Karpas-422 (cell line): ENCODE measurements around the gene MOB2. TPM values are rescaled to one million over a fixed set of nuclear protein-coding genes. Genes with fewer than 3 reads are reported as not detected.

Source experiments
- DNase-seq: peaks from one replicate; pipeline ENCODE4 v3.0.0-alpha.2; 2015
- H2AFZ ChIP-seq: fragments of 200-600 bp; sonication (generic); 2 replicates; pipeline ENCODE4 v1.6.1; 2014; ENCODE audit warnings: antibody characterized with exemption, low read length, mixed read lengths
- H3K27ac ChIP-seq: fragments of 200-600 bp; sonication (generic); 2 replicates; pipeline ENCODE4 v1.5.1; 2014; ENCODE audit warnings: mild to moderate bottlenecking, low read length, moderate library complexity
- H3K27me3 ChIP-seq: fragments of 200-600 bp; sonication (generic); 2 replicates; pipeline ENCODE4 v1.6.1; 2014; ENCODE audit warnings: low read length, mixed read lengths
- H3K36me3 ChIP-seq: fragments of 200-600 bp; sonication (generic); 2 replicates; pipeline ENCODE4 v1.6.1; 2014; ENCODE audit warnings: low read length, mixed read lengths; ENCODE audit not compliant: insufficient read depth
- H3K4me1 ChIP-seq: fragments of 200-600 bp; sonication (generic); 2 replicates; pipeline ENCODE4 v1.6.1; 2014; ENCODE audit warnings: mild to moderate bottlenecking, low read length, mixed read lengths
- H3K4me2 ChIP-seq: fragments of 200-600 bp; sonication (generic); 2 replicates; pipeline ENCODE4 v1.6.1; 2014; ENCODE audit warnings: low read length, low read depth, mild to moderate bottlenecking; ENCODE audit not compliant: poor library complexity, severe bottlenecking
- H3K4me3 ChIP-seq: fragments of 200-600 bp; sonication (generic); 2 replicates; pipeline ENCODE4 v1.5.1; 2014; ENCODE audit warnings: mild to moderate bottlenecking, antibody characterized with exemption, low read length, mixed read lengths
- H3K79me2 ChIP-seq: fragments of 200-600 bp; sonication (generic); 2 replicates; pipeline ENCODE4 v1.6.1; 2014; ENCODE audit warnings: mild to moderate bottlenecking, low read length, mixed read lengths
- H3K9ac ChIP-seq: fragments of 200-600 bp; sonication (generic); 2 replicates; pipeline ENCODE4 v1.6.0; 2014; ENCODE audit warnings: low read length
- H3K9me2 ChIP-seq: fragments of 200-600 bp; sonication (generic), shearing (Covaris generic); replicated peaks from 2 replicates; pipeline ENCODE4 v1.6.0; 2014; ENCODE audit warnings: mild to moderate bottlenecking, low read length, moderate library complexity; ENCODE audit not compliant: insufficient read depth
- H3K9me3 ChIP-seq: fragments of 300-700, 200-600 bp; sonication (generic); 2 replicates; pipeline ENCODE4 v1.6.1; 2014; ENCODE audit warnings: low read length, mixed read lengths
- H4K20me1 ChIP-seq: fragments of 200-600 bp; sonication (generic); 2 replicates; pipeline ENCODE4 v1.6.1; 2014; ENCODE audit warnings: mild to moderate bottlenecking, antibody characterized with exemption, low read length, low read depth; ENCODE audit not compliant: insufficient read depth
- total RNA-seq: library from RNA; depleted of rRNA; stranded (reverse); fragments of >200 nt; shearing (Covaris generic); gene quantifications from 2 replicates; pipeline ENCODE4 v1.2.3, GENCODE V29; 2014; ENCODE audit warnings: low replicate concordance

MOB2 gene
- total RNA-seq, 1 experiment from 2014 or later, result 8.8 TPM

GRCh38 chr11:1440496-1440895 lies 46.1 kb downstream of the MOB2 start:
- H3K4me2 ChIP-seq, result no peak overlapping the region
- no peaks in the 10 kb centered on the region for H3K9me3 ChIP-seq
- no peaks in the 10 kb centered on the region for H4K20me1 ChIP-seq
- H3K4me1 ChIP-seq, result no peaks in the 10 kb centered on the region
- no peaks in the 10 kb centered on the region for H3K27me3 ChIP-seq
- no peaks in the 10 kb centered on the region for H3K36me3 ChIP-seq
- no peak overlapping the region for H3K4me3 ChIP-seq
- no peaks in the 10 kb centered on the region for H3K79me2 ChIP-seq
- H3K9ac ChIP-seq, result no peak overlapping the region
- H3K9me2 ChIP-seq, result no peaks in the 10 kb centered on the region
- no peak for DNase-seq
- no peak overlapping the region for H3K27ac ChIP-seq
- no peak overlapping the region for H2AFZ ChIP-seq

- Histone ChIP-seq H3K27me3 (no peaks in the 10 kb centered on the region), H3K9me3 (no peaks in the 10 kb centered on the region), H3K27ac (no peak overlapping the region), H3K4me3 (no peak overlapping the region), H3K36me3 (no peaks in the 10 kb centered on the region), H4K20me1 (no peaks in the 10 kb centered on the region), H3K4me1 (no peaks in the 10 kb centered on the region), H2AFZ (no peak overlapping the region), H3K9ac (no peak overlapping the region), H3K9me2 (no peaks in the 10 kb centered on the region), H3K4me2 (no peak overlapping the region), H3K79me2 (no peaks in the 10 kb centered on the region)
- DNase-seq, result no peak
These were observed 46.5 kb downstream of the MOB2 start for GRCh38 chr11:1440066-1440465.

GRCh38 chr11:1439341-1439740 lies 47.2 kb downstream of the MOB2 start:
- Histone ChIP-seq H3K9me2 (no peaks in the 10 kb centered on the region), H4K20me1 (no peaks in the 10 kb centered on the region), H3K4me2 (no peak overlapping the region), H3K36me3 (no peaks in the 10 kb centered on the region), H3K9ac (no peak overlapping the region), H3K4me3 (no peak overlapping the region), H3K9me3 (no peaks in the 10 kb centered on the region), H3K27me3 (no peaks in the 10 kb centered on the region), H2AFZ (no peak overlapping the region), H3K79me2 (no peaks in the 10 kb centered on the region), H3K4me1 (no peaks in the 10 kb centered on the region), H3K27ac (no peak overlapping the region)
- no peak for DNase-seq

- Histone ChIP-seq H3K27me3 (no peaks in the 10 kb centered on the region), H3K27ac (no peak overlapping the region), H3K4me1 (no peaks in the 10 kb centered on the region), H3K36me3 (no peaks in the 10 kb centered on the region), H2AFZ (no peak overlapping the region), H3K9me2 (no peaks in the 10 kb centered on the region), H4K20me1 (no peaks in the 10 kb centered on the region), H3K9me3 (no peaks in the 10 kb centered on the region), H3K4me3 (no peak overlapping the region), H3K4me2 (no peak overlapping the region), H3K79me2 (no peaks in the 10 kb centered on the region), H3K9ac (no peak overlapping the region)
- no peak for DNase-seq
These were observed 47.6 kb downstream of the MOB2 start for GRCh38 chr11:1438967-1439330.

- Histone ChIP-seq H3K27ac (no peak overlapping the region), H3K27me3 (no peaks in the 10 kb centered on the region), H3K4me3 (no peak overlapping the region), H3K36me3 (no peaks in the 10 kb centered on the region), H3K9me2 (no peaks in the 10 kb centered on the region), H2AFZ (no peak overlapping the region), H3K4me1 (no peaks in the 10 kb centered on the region), H3K9me3 (no peaks in the 10 kb centered on the region), H3K4me2 (no peak overlapping the region), H4K20me1 (no peaks in the 10 kb centered on the region), H3K79me2 (no peaks in the 10 kb centered on the region), H3K9ac (no peak overlapping the region)
- DNase-seq, result no peak
These were observed 48.2 kb downstream of the MOB2 start for GRCh38 chr11:1438261-1438966.

- Histone ChIP-seq H3K27me3 (no peaks in the 10 kb centered on the region), H4K20me1 (no peaks in the 10 kb centered on the region), H3K9me2 (no peaks in the 10 kb centered on the region), H3K36me3 (no peaks in the 10 kb centered on the region), H3K4me1 (no peaks in the 10 kb centered on the region), H3K27ac (no peak overlapping the region), H2AFZ (no peak overlapping the region), H3K4me3 (no peak overlapping the region), H3K9ac (no peak overlapping the region), H3K4me2 (no peak overlapping the region), H3K9me3 (no peaks in the 10 kb centered on the region), H3K79me2 (no peaks in the 10 kb centered on the region)
- no peak for DNase-seq
These were observed 49.1 kb downstream of the MOB2 start for GRCh38 chr11:1437500-1437899.

- H4K20me1 ChIP-seq, result no peaks in the 10 kb centered on the region
- H3K4me3 ChIP-seq, result no peak overlapping the region
- H2AFZ ChIP-seq, result no peak overlapping the region
- H3K9ac ChIP-seq, result no peak overlapping the region
- H3K4me1 ChIP-seq, result no peaks in the 10 kb centered on the region
- no peaks in the 10 kb centered on the region for H3K27me3 ChIP-seq
- no peak overlapping the region for H3K4me2 ChIP-seq
- no peaks in the 10 kb centered on the region for H3K9me3 ChIP-seq
- no peak for DNase-seq
- no peaks in the 10 kb centered on the region for H3K79me2 ChIP-seq
- H3K27ac ChIP-seq, result no peak overlapping the region
- H3K36me3 ChIP-seq, result no peaks in the 10 kb centered on the region
- no peaks in the 10 kb centered on the region for H3K9me2 ChIP-seq
These were observed 50.0 kb downstream of the MOB2 start for GRCh38 chr11:1436468-1437039.

GRCh38 chr11:1435820-1436467 lies 50.6 kb downstream of the MOB2 start:
- no peaks in the 10 kb centered on the region for H3K9me2 ChIP-seq
- no peaks in the 10 kb centered on the region for H3K79me2 ChIP-seq
- DNase-seq, result peak; percentile 74
- no peak overlapping the region for H3K4me2 ChIP-seq
- no peak overlapping the region for H3K9ac ChIP-seq
- H3K4me3 ChIP-seq, result no peak overlapping the region
- H4K20me1 ChIP-seq, result no peaks in the 10 kb centered on the region
- no peaks in the 10 kb centered on the region for H3K4me1 ChIP-seq
- H3K27me3 ChIP-seq, result no peaks in the 10 kb centered on the region
- H2AFZ ChIP-seq, result no peak overlapping the region
- no peak overlapping the region for H3K27ac ChIP-seq
- H3K36me3 ChIP-seq, result no peaks in the 10 kb centered on the region
- no peaks in the 10 kb centered on the region for H3K9me3 ChIP-seq
